H9 (cell line): ENCODE measurements around the gene MAML3. TPM values are rescaled to one million over a fixed set of nuclear protein-coding genes. Genes with fewer than 3 reads are reported as not detected.

Experiments used
- DNase-seq: peaks from one replicate; pipeline ENCODE4 v3.0.0-alpha.2; 2017
- H2AFZ ChIP-seq: one replicate; pipeline ENCODE4 v1.6.1; 2013; ENCODE audit warnings: mild to moderate bottlenecking, low read length, control low read depth, moderate library complexity
- H2AK5ac ChIP-seq: 2 replicates; pipeline ENCODE4 v1.6.1; 2013; ENCODE audit warnings: low read length, control low read depth, mixed read lengths; ENCODE audit not compliant: insufficient read length
- H2BK120ac ChIP-seq: one replicate; pipeline ENCODE4 v1.6.1; 2013; ENCODE audit warnings: low read depth, mild to moderate bottlenecking, low read length, control low read depth, inconsistent platforms; ENCODE audit not compliant: poor library complexity, severe bottlenecking
- H2BK12ac ChIP-seq: 2 replicates; pipeline ENCODE4 v1.6.1; 2013; ENCODE audit warnings: low read length, control low read depth, mixed read lengths, low read depth; ENCODE audit not compliant: insufficient read length
- H2BK15ac ChIP-seq: 2 replicates; pipeline ENCODE4 v1.6.1; 2013; ENCODE audit warnings: low read depth, low read length, control low read depth
- H2BK20ac ChIP-seq: one replicate; pipeline ENCODE4 v1.6.1; 2013; ENCODE audit warnings: low read depth, mild to moderate bottlenecking, low read length, control low read depth, inconsistent platforms; ENCODE audit not compliant: poor library complexity, severe bottlenecking
- H2BK5ac ChIP-seq: 2 replicates; pipeline ENCODE4 v1.6.1; 2013; ENCODE audit warnings: low read length, control low read depth, mixed read lengths; ENCODE audit not compliant: insufficient read length
- H3K14ac ChIP-seq: 2 replicates; pipeline ENCODE4 v1.6.1; 2013; ENCODE audit warnings: low read length, control low read depth; ENCODE audit not compliant: insufficient read depth
- H3K18ac ChIP-seq: 2 replicates; pipeline ENCODE4 v1.6.1; 2013; ENCODE audit warnings: low read depth, mild to moderate bottlenecking, mixed read lengths, low read length, control low read depth; ENCODE audit not compliant: insufficient read length
- H3K23ac ChIP-seq: 2 replicates; pipeline ENCODE4 v1.6.1; 2013; ENCODE audit warnings: low read length, control low read depth, mixed read lengths, low read depth; ENCODE audit not compliant: insufficient read length
- H3K23me2 ChIP-seq: 2 replicates; pipeline ENCODE4 v1.6.1; 2013; ENCODE audit warnings: low read depth, mild to moderate bottlenecking, mixed read lengths, low read length, control low read depth; ENCODE audit not compliant: insufficient read length, poor library complexity, severe bottlenecking
- H3K27ac ChIP-seq: 2 replicates; pipeline ENCODE4 v1.5.1; 2013; ENCODE audit warnings: low read length, control low read depth, mixed read lengths, low read depth; ENCODE audit not compliant: insufficient read length
- H3K27me3 ChIP-seq: 2 replicates; pipeline ENCODE4 v1.6.1; 2013; ENCODE audit warnings: low read length, control low read depth, inconsistent platforms; ENCODE audit not compliant: insufficient read depth
- H3K4ac ChIP-seq: 2 replicates; pipeline ENCODE4 v1.6.1; 2013; ENCODE audit warnings: low read depth, mild to moderate bottlenecking, control low read depth, inconsistent platforms, low read length, moderate library complexity
- H3K4me1 ChIP-seq: 2 replicates; pipeline ENCODE4 v1.6.1; 2013; ENCODE audit warnings: low read length, control low read depth, inconsistent platforms; ENCODE audit not compliant: insufficient read depth
- H3K4me2 ChIP-seq: 2 replicates; pipeline ENCODE4 v1.6.1; 2013; ENCODE audit warnings: low read length, control low read depth, mixed read lengths; ENCODE audit not compliant: insufficient read length, insufficient read depth
- H3K56ac ChIP-seq: 2 replicates; pipeline ENCODE4 v1.6.1; 2013; ENCODE audit warnings: low read depth, mild to moderate bottlenecking, mixed read lengths, low read length, control low read depth; ENCODE audit not compliant: insufficient read length
- H3K79me1 ChIP-seq: 2 replicates; pipeline ENCODE4 v1.6.1; 2013; ENCODE audit warnings: low read depth, mild to moderate bottlenecking, moderate library complexity, low read length, control low read depth, inconsistent platforms; ENCODE audit not compliant: insufficient read depth, poor library complexity, severe bottlenecking
- H3K79me2 ChIP-seq: 2 replicates; pipeline ENCODE4 v1.6.1; 2013; ENCODE audit warnings: low read length, control low read depth, inconsistent platforms; ENCODE audit not compliant: insufficient read depth
- H3K9ac ChIP-seq: 2 replicates; pipeline ENCODE4 v1.6.1; 2013; ENCODE audit warnings: low read length, control low read depth, mixed read lengths; ENCODE audit not compliant: insufficient read length; ENCODE audit errors: extremely low read depth
- H3K9me3 ChIP-seq: one replicate; pipeline ENCODE4 v1.6.1; 2013; ENCODE audit warnings: low read depth, low read length, inconsistent platforms; ENCODE audit not compliant: control insufficient read depth
- H3T11ph ChIP-seq: one replicate; pipeline ENCODE4 v1.6.1; 2013; ENCODE audit warnings: mild to moderate bottlenecking, low read length, control low read depth, inconsistent platforms
- H4K20me1 ChIP-seq: one replicate; pipeline ENCODE4 v1.6.1; 2013; ENCODE audit not compliant: control insufficient read depth, insufficient read length, insufficient read depth
- H4K5ac ChIP-seq: 2 replicates; pipeline ENCODE4 v1.6.1; 2013; ENCODE audit warnings: low read depth, mild to moderate bottlenecking, mixed read lengths, low read length, control low read depth; ENCODE audit not compliant: insufficient read length
- H4K8ac ChIP-seq: replicated peaks from 2 replicates; pipeline ENCODE4 v1.6.1; 2013; ENCODE audit warnings: low read length, control low read depth, mixed read lengths, low read depth; ENCODE audit not compliant: insufficient read length
- H4K91ac ChIP-seq: 2 replicates; pipeline ENCODE4 v1.6.1; 2013; ENCODE audit warnings: low read depth, mild to moderate bottlenecking, moderate library complexity, mixed read lengths, low read length, control low read depth; ENCODE audit not compliant: insufficient read length
- H3K27ac Mint-ChIP-seq, 3 experiments: 2 replicates in 2 of 3; 3 replicates in 1 of 3; pipeline ENCODE4 v1.8.0; 2020 to 2021; ENCODE audit warnings: mixed read lengths in 3 of 3, mild to moderate bottlenecking in 1 of 3, moderate library complexity in 1 of 3
- H3K27me3 Mint-ChIP-seq: 2 replicates; pipeline ENCODE4 v1.8.0; 2021; ENCODE audit warnings: low read depth, mild to moderate bottlenecking, moderate library complexity, mixed read lengths
- H3K36me3 Mint-ChIP-seq, 3 experiments: 2 replicates in 2 of 3; 3 replicates in 1 of 3; pipeline ENCODE4 v1.8.0; 2020 to 2021; ENCODE audit warnings: low read depth in 3 of 3, mixed read lengths in 3 of 3; ENCODE audit not compliant: insufficient read depth in 1 of 3
- H3K4me1 Mint-ChIP-seq, 2 experiments: 2 replicates each; pipeline ENCODE4 v1.8.0; 2020; ENCODE audit warnings: mixed read lengths in 2 of 2
- H3K4me3 Mint-ChIP-seq, 2 experiments: 2 replicates in 1 of 2; 3 replicates in 1 of 2; pipeline ENCODE4 v1.8.0; 2020 to 2021; ENCODE audit warnings: mild to moderate bottlenecking in 2 of 2, mixed read lengths in 2 of 2, moderate library complexity in 1 of 2
- H3K9me3 Mint-ChIP-seq, 2 experiments: 2 replicates in 1 of 2; 3 replicates in 1 of 2; pipeline ENCODE4 v1.8.0; 2020; ENCODE audit warnings: mild to moderate bottlenecking in 2 of 2, mixed read lengths in 2 of 2, moderate library complexity in 1 of 2
- CTCF ChIP-seq: fragments of 200-600 bp; sonication (generic); conservative IDR thresholded peaks from 3 replicates; pipeline ENCODE4 v1.8.0; 2021; ENCODE audit warnings: antibody characterized with exemption, mild to moderate bottlenecking
- WGBS: extraction: QIAGEN DNeasy Blood & Tissue Kit; methylation state at CpG from one replicate; pipeline ENCODE4 v1.1.7; 2013; ENCODE audit warnings: missing lambda C conversion rate, low lambda C conversion rate, mixed read lengths; ENCODE audit not compliant: insufficient read length; ENCODE audit errors: extremely low coverage; 5-methylcytosine and 5-hydroxymethylcytosine counted together
- total RNA-seq: library from RNA; stranded (reverse); gene quantifications from 2 replicates; pipeline ENCODE4 v1.2.1, GENCODE V29; 2021

Gene MAML3
- total RNA-seq, 1 experiment from 2014 or later = 3.9 TPM

- H3K23me2 ChIP-seq = no peaks in the 10 kb centered on the region
- no peak overlapping the region for H3K27ac ChIP-seq
- H4K5ac ChIP-seq = no peak overlapping the region
- TF ChIP-seq CTCF = no peak
- no peak overlapping the region for H3K56ac ChIP-seq
- no peak overlapping the region for H3K23ac ChIP-seq
- H3K27me3 Mint-ChIP-seq = peaks cover 10% of the 10 kb centered on the region
- no peak overlapping the region for H3K18ac ChIP-seq
- H2AK5ac ChIP-seq = no peak overlapping the region
- H3K27me3 ChIP-seq = no peaks in the 10 kb centered on the region
- no peak overlapping the region for H3K14ac ChIP-seq
- no peaks in the 10 kb centered on the region for H3K9me3 ChIP-seq
- H3K4me2 ChIP-seq = no peak overlapping the region
- no peak overlapping the region for H4K8ac ChIP-seq
- no peak overlapping the region for H3T11ph ChIP-seq
- no peak overlapping the region for H3K4ac ChIP-seq
- no peak overlapping the region for H2BK120ac ChIP-seq
- no peaks in the 10 kb centered on the region for H3K9me3 Mint-ChIP-seq
- no peak overlapping the region for H2BK12ac ChIP-seq
- no peaks in the 10 kb centered on the region for H4K20me1 ChIP-seq
- H4K91ac ChIP-seq = no peak overlapping the region
- H2AFZ ChIP-seq = no peak overlapping the region
- no peak overlapping the region for H2BK20ac ChIP-seq
- no peak overlapping the region for H3K4me3 Mint-ChIP-seq
- H2BK5ac ChIP-seq = no peak overlapping the region
- no peaks in the 10 kb centered on the region for H3K79me1 ChIP-seq
- WGBS = no CpG with 5 or more reads among the region's 5 CpGs
- no peak for DNase-seq
- peaks cover 15 to 16% of the 10 kb centered on the region in 2 experiments for H3K4me1 Mint-ChIP-seq
- no peaks in the 10 kb centered on the region for H3K79me2 ChIP-seq
- H2BK15ac ChIP-seq = no peak overlapping the region
- H3K9ac ChIP-seq = no peak overlapping the region
- no peaks in the 10 kb centered on the region; a peak in 1 of 7 replicates for H3K36me3 Mint-ChIP-seq
- H3K4me1 ChIP-seq = no peaks in the 10 kb centered on the region; the same call in 1 of the 2 replicates
- H3K27ac Mint-ChIP-seq = no peak overlapping the region
These were observed 411.0 kb downstream of the MAML3 start for GRCh38 chr4:139743027-139743426.
